A549 (cell line): ENCODE measurements around the gene TAF1A. TPM values are rescaled to one million over a fixed set of nuclear protein-coding genes. Genes with fewer than 3 reads are reported as not detected.

Experiments
- ATAC-seq, 2 experiments: fragments of 200-7000 bp in 1 of 2; fragments of >200 bp in 1 of 2; cut with Nextera tagmentation in 1 of 2; cut with Tn5 transposase in 1 of 2; 3 replicates each; pipeline versions ENCODE4 v1.8.0 to v1.9.1; 2018 to 2020; ENCODE audit warnings: mild to moderate bottlenecking in 1 of 2, moderate library complexity in 1 of 2
- CTCF ChIA-PET: fragments of 300-600 bp; sonication (Branson Sonifier 250); formaldehyde crosslinking; extraction: SDS; loops from one replicate; lab custom pipeline; 2021; ENCODE audit warnings: antibody characterized with exemption, inconsistent platforms; lab: Yijun Ruan, JAX
- POLR2A ChIA-PET: fragments of 350-600 bp; formaldehyde crosslinking; extraction: SDS; loops from one replicate; lab custom pipeline; 2021; ENCODE audit warnings: antibody characterized with exemption, inconsistent platforms; lab: Yijun Ruan, JAX
- DNase-seq, 2 experiments: peaks; one replicate each; pipeline versions ENCODE4 v3.0.0 to v3.0.0-alpha.2; 2011 to 2016; ENCODE audit warnings: low read depth in 1 of 2, low spot score in 1 of 2
- FAIRE-seq: peaks from 2 replicates; lab custom pipeline; 2011; peaks lifted over from hg19 to GRCh38; lab: Jason Lieb, UNC
- H3K27ac ChIP-seq, 2 experiments: fragments of >200 bp; sonication (Bioruptor Twin); formaldehyde crosslinking; 3 replicates each; pipeline ENCODE4 v1.5.1; 2016 to 2017
- H3K4me1 ChIP-seq: fragments of >200 bp; sonication (Bioruptor Twin); formaldehyde crosslinking; 3 replicates; pipeline ENCODE4 v1.6.1; 2016
- H3K4me2 ChIP-seq: fragments of >200 bp; sonication (Bioruptor Twin); formaldehyde crosslinking; 3 replicates; pipeline ENCODE4 v1.6.1; 2016
- H3K4me3 ChIP-seq: fragments of >200 bp; sonication (Bioruptor Twin); formaldehyde crosslinking; 3 replicates; pipeline ENCODE4 v1.5.1; 2016
- H3K9me3 ChIP-seq: fragments of >200 bp; sonication (Bioruptor Twin); formaldehyde crosslinking; 3 replicates; pipeline ENCODE4 v1.6.1; 2016
- BHLHE40 ChIP-seq: IDR thresholded peaks from 2 replicates; pipeline ENCODE4 v1.6.1; 2012; ENCODE audit warnings: low read depth, low read length, inconsistent platforms
- CBX8 ChIP-seq: fragments of 200-600 bp; sonication (generic); IDR thresholded peaks from 2 replicates; pipeline ENCODE4 v1.6.1; 2016
- CHD2 ChIP-seq: fragments of 150-350 bp; IDR thresholded peaks from 2 replicates; pipeline ENCODE4 v1.6.1; 2014; ENCODE audit warnings: low read length; ENCODE audit not compliant: partially characterized antibody
- CHD4 ChIP-seq: fragments of 200-600 bp; sonication (generic); IDR thresholded peaks from 2 replicates; pipeline ENCODE4 v1.6.1; 2016; ENCODE audit warnings: antibody characterized with exemption, mild to moderate bottlenecking, borderline replicate concordance
- EHMT2 ChIP-seq: fragments of 200-600 bp; sonication (generic); IDR thresholded peaks from 2 replicates; pipeline ENCODE4 v1.6.1; 2016; ENCODE audit warnings: antibody characterized with exemption, low read depth, mild to moderate bottlenecking, moderate library complexity
- HDAC2 ChIP-seq: fragments of 200-600 bp; sonication (generic); IDR thresholded peaks from 2 replicates; pipeline ENCODE4 v1.6.1; 2016
- HEYL ChIP-seq: fragments of 250-450 bp; sonication (Bioruptor Pico); IDR thresholded peaks from 2 replicates; pipeline ENCODE4 v1.8.0; 2021; ENCODE audit warnings: mild to moderate bottlenecking, moderate library complexity
- HOXB5 ChIP-seq: fragments of 250-450 bp; sonication (Bioruptor Pico); IDR thresholded peaks from 2 replicates; pipeline ENCODE4 v1.5.0; 2020; ENCODE audit warnings: mild to moderate bottlenecking, moderate library complexity
- JUN ChIP-seq, 2 experiments: fragments of >200 bp; sonication (Bioruptor Twin); formaldehyde crosslinking; IDR thresholded peaks; 2 replicates in 1 of 2; 3 replicates in 1 of 2; pipeline ENCODE4 v1.6.1; 2016 to 2017
- KDM1A ChIP-seq: fragments of 200-600 bp; sonication (generic); IDR thresholded peaks from 2 replicates; pipeline ENCODE4 v1.6.1; 2016; ENCODE audit warnings: low read depth, mild to moderate bottlenecking
- KDM5A ChIP-seq: fragments of 200-600 bp; sonication (generic); IDR thresholded peaks from 2 replicates; pipeline ENCODE4 v1.6.1; 2016; ENCODE audit warnings: antibody characterized with exemption, mild to moderate bottlenecking
- MAFK ChIP-seq: fragments of 450-650 bp; IDR thresholded peaks from 2 replicates; pipeline ENCODE4 v1.6.1; 2014; ENCODE audit not compliant: partially characterized antibody
- MYC ChIP-seq: IDR thresholded peaks from 2 replicates; pipeline ENCODE4 v1.6.1; 2012; ENCODE audit warnings: mild to moderate bottlenecking, inconsistent platforms, low read length, improper control_type of control experiment, borderline replicate concordance
- RAD21 ChIP-seq, 2 experiments: fragments of >200 bp in 1 of 2; sonication (Bioruptor Twin) in 1 of 2; formaldehyde crosslinking in 1 of 2; IDR thresholded peaks in 1 of 2; conservative IDR thresholded peaks in 1 of 2; 2 replicates in 1 of 2; 3 replicates in 1 of 2; pipeline ENCODE4 v1.6.1; 2012 to 2018; ENCODE audit warnings: inconsistent platforms in 1 of 2
- RFX5 ChIP-seq: fragments of 450-650 bp; IDR thresholded peaks from 2 replicates; pipeline ENCODE4 v1.7.1; 2014; ENCODE audit warnings: antibody characterized with exemption, mild to moderate bottlenecking, moderate library complexity
- SMC3 ChIP-seq: fragments of >200 bp; sonication (Bioruptor Twin); formaldehyde crosslinking; IDR thresholded peaks from 3 replicates; pipeline ENCODE4 v1.6.1; 2018; ENCODE audit warnings: inconsistent platforms
- SREBF2 ChIP-seq: fragments of 450-650 bp; IDR thresholded peaks from 2 replicates; pipeline ENCODE4 v1.6.1; 2014; ENCODE audit warnings: mild to moderate bottlenecking, moderate library complexity
- TFCP2L1 ChIP-seq: fragments of 250-450 bp; sonication (Bioruptor Pico); IDR thresholded peaks from 2 replicates; pipeline ENCODE4 v1.5.0; 2021; ENCODE audit warnings: mild to moderate bottlenecking
- ZC3H11A ChIP-seq: fragments of 450-650 bp; IDR thresholded peaks from 2 replicates; pipeline ENCODE4 v1.6.1; 2014; ENCODE audit warnings: antibody characterized with exemption, mild to moderate bottlenecking
- ZFP36 ChIP-seq: fragments of 450-650 bp; IDR thresholded peaks from 2 replicates; pipeline ENCODE4 v1.6.1; 2014; ENCODE audit warnings: borderline replicate concordance; ENCODE audit not compliant: partially characterized antibody
- ZNF302 ChIP-seq: fragments of 250-450 bp; sonication (Bioruptor Pico); IDR thresholded peaks from 2 replicates; pipeline ENCODE4 v1.9.0; 2021; ENCODE audit warnings: inconsistent platforms, mild to moderate bottlenecking, moderate library complexity
- WGBS: methylation state at CpG from one replicate; pipeline ENCODE4 v1.1.6; 2017; ENCODE audit errors: missing lambda C conversion rate; 5-methylcytosine and 5-hydroxymethylcytosine counted together
- polyA plus RNA-seq, 4 experiments: library from polyadenylated mRNA; depleted of rRNA in 3 of 4; stranded (reverse); fragments of >200 nt; fragmentation: RNase III in 1 of 4; extraction: RNeasy Plus Mini Kit Qiagen cat#74134 plus additional on column Dnase treatment in 1 of 4; gene quantifications; 2 replicates in 3 of 4; 3 replicates in 1 of 4; pipeline ENCODE4 v1.2.3, GENCODE V29; 2011 to 2017
- TF ChIP-seq, protein P1 (sequence below): fragments of 150-350 bp; IDR thresholded peaks from 2 replicates; pipeline ENCODE4 v1.6.1; 2014; ENCODE audit warnings: low read depth, mild to moderate bottlenecking, low read length
- TF ChIP-seq, protein P2 (sequence below): IDR thresholded peaks from 2 replicates; pipeline ENCODE4 v1.6.1; 2012
- TF ChIP-seq, protein P3 (sequence below): IDR thresholded peaks from 2 replicates; pipeline ENCODE4 v1.6.1; 2012
- TF ChIP-seq, protein P4 (sequence below): fragments of >200 bp; sonication (Bioruptor Twin); formaldehyde crosslinking; IDR thresholded peaks from 3 replicates; pipeline ENCODE4 v1.6.1; 2016

TAF1A gene
- polyA plus RNA-seq, 2 of the 4 experiments (the other 2 are of a cell fraction): 11.7 to 21.7 TPM

DNA sequence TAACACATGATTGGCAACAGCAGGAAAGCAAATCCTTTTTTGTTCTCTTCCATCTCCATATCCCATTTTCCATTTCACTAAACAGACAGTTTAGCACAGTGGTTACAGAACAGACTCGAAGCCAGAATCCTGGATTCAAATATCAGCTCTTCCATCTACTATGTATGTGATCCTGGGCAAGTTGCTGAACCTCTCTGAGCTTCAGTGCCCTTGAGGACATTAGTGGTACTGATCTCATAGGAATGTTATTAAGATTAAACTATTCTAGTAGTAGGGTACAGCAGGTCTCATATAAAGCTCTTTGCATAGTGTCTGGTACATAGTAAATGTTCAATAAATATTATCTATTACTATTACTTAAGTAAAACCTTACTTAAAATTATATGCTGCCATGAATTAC lies 28.1 kb downstream of the TAF1A start:
- CTCF ChIA-PET: interaction anchor here (0.5 to 1.6 kb wide), 2 partner anchors 97 to 1596 kb away, joined by 3 to 4 read pairs; no protein-coding TSS in a partner anchor
- H3K27ac ChIP-seq: no peak overlapping the region
- no peak overlapping the region for H3K4me2 ChIP-seq
- 100% methylated on average over 1 of the region's 1 CpG for WGBS
- TF ChIP-seq RAD21 (conservative IDR thresholded peaks at IDR 0.05 in 1 of 2, IDR thresholded peaks at IDR 0.05 in 1 of 2): no peak
- no peak for TF ChIP-seq CBX8
- TF ChIP-seq ZFP36: peak; percentile 15
- TF ChIP-seq, all 56 proteins: peak for 1
- DNase-seq: no peak
- H3K4me3 ChIP-seq: no peak overlapping the region
- H3K9me3 ChIP-seq: no peaks in the 10 kb centered on the region
- FAIRE-seq: no peak
- H3K4me1 ChIP-seq: no peaks in the 10 kb centered on the region
- peak in 1 of 2 experiments; percentile 66; a peak in 3 of 6 replicates for ATAC-seq
- POLR2A ChIA-PET: interaction anchor here (0.8 to 0.9 kb wide), 2 partner anchors 9 to 28 kb away, joined by 3 read pairs; partner anchors contain the start of gene TAF1A

DNA sequence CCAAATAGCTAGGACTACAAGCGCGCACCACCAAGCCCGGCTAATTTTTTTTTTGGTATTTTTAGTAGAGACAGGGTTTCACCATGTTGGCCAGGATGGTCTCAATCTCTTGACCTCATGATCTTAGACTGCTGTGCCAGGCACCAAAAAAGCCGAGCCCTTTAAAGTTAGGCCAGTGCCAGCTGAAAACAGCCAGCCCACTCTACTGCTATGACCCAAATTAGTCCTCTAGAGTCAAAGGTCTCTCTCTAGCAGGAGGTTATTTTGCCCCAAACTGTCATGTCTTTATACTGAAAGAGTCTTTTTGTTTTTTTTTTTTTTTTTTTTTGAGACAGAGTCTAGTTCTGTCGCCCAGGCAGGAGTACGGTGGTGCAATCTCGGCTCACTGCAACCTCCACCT lies 32.2 kb downstream of the TAF1A start:
- POLR2A ChIA-PET: no interaction called here
- TF ChIP-seq HOXB5 (CRISPR knock-in tag) (no peak), EHMT2 (no peak), TFCP2L1 (CRISPR knock-in tag) (no peak), ZFP36 (no peak), ZC3H11A (no peak), KDM5A (no peak), ZNF302 (no peak), CBX8 (no peak), SREBF2 (no peak), HEYL (CRISPR knock-in tag) (no peak), JUN (IDR thresholded peaks at IDR 0.05) (no peak), HDAC2 (no peak)
- TF ChIP-seq, protein P1, sequence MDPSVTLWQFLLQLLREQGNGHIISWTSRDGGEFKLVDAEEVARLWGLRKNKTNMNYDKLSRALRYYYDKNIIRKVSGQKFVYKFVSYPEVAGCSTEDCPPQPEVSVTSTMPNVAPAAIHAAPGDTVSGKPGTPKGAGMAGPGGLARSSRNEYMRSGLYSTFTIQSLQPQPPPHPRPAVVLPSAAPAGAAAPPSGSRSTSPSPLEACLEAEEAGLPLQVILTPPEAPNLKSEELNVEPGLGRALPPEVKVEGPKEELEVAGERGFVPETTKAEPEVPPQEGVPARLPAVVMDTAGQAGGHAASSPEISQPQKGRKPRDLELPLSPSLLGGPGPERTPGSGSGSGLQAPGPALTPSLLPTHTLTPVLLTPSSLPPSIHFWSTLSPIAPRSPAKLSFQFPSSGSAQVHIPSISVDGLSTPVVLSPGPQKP: no peak
- Histone ChIP-seq H3K27ac (no peak overlapping the region), H3K4me1 (no peaks in the 10 kb centered on the region), H3K4me2 (no peak overlapping the region), H3K4me3 (no peak overlapping the region), H3K9me3 (no peaks in the 10 kb centered on the region)
- FAIRE-seq (no peak), ATAC-seq (no peak), DNase-seq (no peak)
- 93% methylated on average over 7 of the region's 7 CpGs for WGBS
- CTCF ChIA-PET: no interaction called here

DNA sequence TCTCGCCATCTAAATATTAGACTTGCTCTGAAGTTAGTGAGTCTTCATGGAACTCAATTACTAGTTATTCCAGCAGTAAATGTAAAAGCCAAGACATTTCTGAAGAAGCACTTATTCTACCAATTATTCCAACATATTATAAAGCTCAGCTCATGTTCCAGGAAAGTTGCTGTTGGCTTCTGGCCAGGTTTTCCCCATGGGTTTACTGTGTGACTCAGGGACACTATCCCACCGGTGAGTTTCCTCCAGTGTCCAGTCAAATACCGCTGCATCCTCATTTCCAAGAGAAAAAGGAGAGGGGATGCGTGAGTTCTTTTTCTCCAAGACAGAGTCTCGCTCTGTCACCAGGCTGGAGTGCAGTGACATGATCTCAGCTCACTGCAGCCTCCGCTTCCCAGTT lies 32.6 kb downstream of the TAF1A start:
- POLR2A ChIA-PET: no interaction called here

More for the DNA sequence above, 32.6 kb downstream of the TAF1A start:
- Histone ChIP-seq H3K27ac (no peak overlapping the region), H3K9me3 (no peaks in the 10 kb centered on the region), H3K4me2 (no peak overlapping the region), H3K4me1 (no peaks in the 10 kb centered on the region), H3K4me3 (no peak overlapping the region)
- 78% methylated on average over 6 of the region's 6 CpGs for WGBS
- no peak for DNase-seq
- no peak for ATAC-seq
- FAIRE-seq: no peak
- CTCF ChIA-PET: interaction anchor here (0.6 to 1.2 kb wide), 2 partner anchors 92 to 141 kb away, joined by 3 to 4 read pairs; no protein-coding TSS in a partner anchor
- TF ChIP-seq, protein P2, sequence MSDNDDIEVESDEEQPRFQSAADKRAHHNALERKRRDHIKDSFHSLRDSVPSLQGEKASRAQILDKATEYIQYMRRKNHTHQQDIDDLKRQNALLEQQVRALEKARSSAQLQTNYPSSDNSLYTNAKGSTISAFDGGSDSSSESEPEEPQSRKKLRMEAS: no peak
- TF ChIP-seq CHD4 (no peak), RFX5 (no peak), JUN (IDR thresholded peaks at IDR 0.05) (no peak), BHLHE40 (no peak), SMC3 (no peak), HOXB5 (CRISPR knock-in tag) (no peak), CHD2 (no peak), HEYL (CRISPR knock-in tag) (no peak), MYC (no peak), MAFK (no peak), TFCP2L1 (CRISPR knock-in tag) (no peak), KDM1A (no peak)
- TF ChIP-seq, protein P3, sequence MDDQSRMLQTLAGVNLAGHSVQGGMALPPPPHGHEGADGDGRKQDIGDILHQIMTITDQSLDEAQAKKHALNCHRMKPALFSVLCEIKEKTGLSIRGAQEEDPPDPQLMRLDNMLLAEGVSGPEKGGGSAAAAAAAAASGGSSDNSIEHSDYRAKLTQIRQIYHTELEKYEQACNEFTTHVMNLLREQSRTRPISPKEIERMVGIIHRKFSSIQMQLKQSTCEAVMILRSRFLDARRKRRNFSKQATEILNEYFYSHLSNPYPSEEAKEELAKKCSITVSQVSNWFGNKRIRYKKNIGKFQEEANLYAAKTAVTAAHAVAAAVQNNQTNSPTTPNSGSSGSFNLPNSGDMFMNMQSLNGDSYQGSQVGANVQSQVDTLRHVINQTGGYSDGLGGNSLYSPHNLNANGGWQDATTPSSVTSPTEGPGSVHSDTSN: no peak
- TF ChIP-seq, protein P4, sequence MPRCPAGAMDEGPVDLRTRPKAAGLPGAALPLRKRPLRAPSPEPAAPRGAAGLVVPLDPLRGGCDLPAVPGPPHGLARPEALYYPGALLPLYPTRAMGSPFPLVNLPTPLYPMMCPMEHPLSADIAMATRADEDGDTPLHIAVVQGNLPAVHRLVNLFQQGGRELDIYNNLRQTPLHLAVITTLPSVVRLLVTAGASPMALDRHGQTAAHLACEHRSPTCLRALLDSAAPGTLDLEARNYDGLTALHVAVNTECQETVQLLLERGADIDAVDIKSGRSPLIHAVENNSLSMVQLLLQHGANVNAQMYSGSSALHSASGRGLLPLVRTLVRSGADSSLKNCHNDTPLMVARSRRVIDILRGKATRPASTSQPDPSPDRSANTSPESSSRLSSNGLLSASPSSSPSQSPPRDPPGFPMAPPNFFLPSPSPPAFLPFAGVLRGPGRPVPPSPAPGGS: no peak
